IPS DF 19.7 (cell line): Measurements from ENCODE around the gene SERINC3.

ENCODE experiments used
- DNase-seq: peaks from one replicate; pipeline ENCODE4 v3.0.0-alpha.2; 2013; ENCODE audit warnings: low read depth, low spot score

Gene SERINC3

GRCh38 chr20:44465001-44465560 is 56.8 kb downstream of the SERINC3 start:
- no peak for DNase-seq

DNA sequence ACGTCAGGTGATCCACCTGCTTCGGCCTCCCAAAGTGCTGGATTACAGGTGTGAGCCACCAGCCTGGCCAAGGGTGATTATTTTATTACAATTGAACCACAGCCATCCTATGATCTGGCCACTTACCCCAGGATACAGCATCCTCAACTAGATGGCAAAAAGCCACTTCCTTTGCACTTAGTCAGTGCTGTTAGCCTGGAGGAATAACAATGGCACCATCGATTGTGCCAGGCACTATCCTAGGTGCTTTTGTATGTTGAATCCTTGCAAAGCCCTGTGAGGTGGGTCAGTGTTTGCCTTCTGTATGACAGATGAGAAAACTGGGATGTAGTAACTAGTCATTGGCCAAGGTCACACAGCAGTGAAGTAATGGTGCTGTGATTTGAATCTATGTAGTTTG is 57.4 kb downstream of the SERINC3 start:
- DNase-seq = no peak

DNA sequence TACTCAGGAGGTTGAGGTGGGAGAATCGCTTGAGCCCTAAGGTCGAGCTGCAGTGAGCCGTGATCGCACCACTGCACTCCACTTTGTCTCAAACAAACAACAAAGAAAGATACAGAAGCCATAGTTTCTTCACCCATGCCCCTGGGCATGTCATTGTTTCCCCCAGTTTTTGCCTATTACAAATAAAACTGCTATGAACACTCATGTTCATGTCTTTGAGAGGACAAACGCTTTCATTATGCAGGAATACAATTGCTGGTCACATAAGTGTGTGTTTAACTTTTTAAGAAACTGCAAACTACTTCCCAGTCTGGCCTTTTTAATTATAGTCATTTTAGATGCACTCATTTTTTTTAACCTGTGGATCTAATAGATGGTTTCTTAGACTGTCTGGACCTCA is 58.4 kb downstream of the SERINC3 start:
- no peak for DNase-seq

DNA sequence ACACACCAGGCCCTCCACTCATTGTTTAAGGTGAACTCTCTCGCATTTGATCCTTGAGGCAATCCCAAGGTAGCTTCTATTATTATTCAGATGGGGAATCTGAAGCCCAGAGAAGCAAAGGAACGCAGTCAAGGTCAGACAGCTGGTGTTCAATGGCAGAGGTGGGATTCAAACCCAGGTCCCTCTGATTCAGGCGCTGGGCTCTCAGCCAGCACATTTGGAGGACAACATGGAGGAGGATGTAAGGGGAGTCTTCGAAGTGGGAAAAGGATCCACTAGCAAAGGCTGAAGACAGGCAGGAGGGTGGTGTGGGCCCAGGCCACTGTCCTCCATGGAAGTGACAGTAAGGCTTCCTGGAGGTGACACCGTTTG is 60.1 kb downstream of the SERINC3 start:
- no peak for DNase-seq

- no peak for DNase-seq
These were observed 60.6 kb downstream of the SERINC3 start for GRCh38 chr20:44461142-44461802.

DNA sequence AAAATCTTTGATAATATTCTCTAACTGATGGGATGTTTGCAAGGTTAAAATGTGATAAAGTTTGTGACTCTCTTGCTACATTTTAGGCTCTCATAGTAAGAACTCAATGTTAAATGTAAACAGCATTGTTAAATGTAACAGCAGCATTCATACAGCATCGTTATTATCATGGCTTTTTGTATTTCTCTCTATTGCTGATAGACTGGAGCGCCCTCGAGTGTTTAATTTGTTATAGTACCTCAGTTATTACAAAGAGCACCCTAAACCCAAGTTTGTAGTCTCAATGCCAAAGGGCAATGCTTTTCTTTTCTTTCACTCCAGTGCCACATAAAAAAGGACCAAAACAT is 61.1 kb downstream of the SERINC3 start:
- no peak for DNase-seq

DNA sequence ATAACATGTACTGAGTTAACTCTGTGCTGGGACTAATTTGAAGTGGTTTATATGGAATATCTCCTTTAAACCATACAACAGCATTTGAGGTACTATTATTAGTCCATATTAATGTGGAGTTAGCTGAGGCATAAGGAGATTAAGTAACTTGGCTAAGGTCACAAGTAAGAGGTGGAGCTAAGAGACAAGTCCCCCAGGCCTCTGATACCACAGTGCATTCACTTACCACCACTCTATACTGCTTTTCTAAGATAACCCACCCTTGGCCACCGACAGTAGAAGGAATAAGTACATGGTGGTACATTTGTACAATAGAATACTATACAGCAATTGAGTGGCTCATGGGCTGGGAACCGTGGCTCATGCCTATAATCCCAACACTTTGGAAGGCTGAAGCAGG is 62.6 kb downstream of the SERINC3 start:
- no peak for DNase-seq

GRCh38 chr20:44457016-44457415 is 64.9 kb downstream of the SERINC3 start:
- DNase-seq = no peak

GRCh38 chr20:44456611-44457010 is 65.3 kb downstream of the SERINC3 start:
- DNase-seq = no peak

DNA sequence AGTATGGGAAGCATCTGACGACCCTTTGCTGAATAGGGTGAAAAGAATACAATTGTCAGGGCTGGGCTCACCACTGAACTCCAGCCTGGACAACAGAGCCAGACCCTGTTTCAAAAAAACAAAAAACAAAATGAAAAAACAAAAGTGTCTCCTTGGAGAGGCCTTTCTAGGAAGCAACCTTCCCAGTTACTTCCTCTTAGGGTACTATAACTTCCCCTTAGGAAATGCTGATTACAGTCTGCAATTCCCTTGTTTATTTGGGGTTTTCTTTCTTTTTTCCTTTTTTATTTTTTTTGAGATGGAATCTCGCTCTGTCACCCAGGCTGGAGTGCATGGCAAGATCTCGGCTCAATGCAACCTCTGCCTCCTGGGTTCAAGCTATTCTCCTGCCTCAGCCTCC is 66.7 kb downstream of the SERINC3 start:
- DNase-seq = no peak

DNA sequence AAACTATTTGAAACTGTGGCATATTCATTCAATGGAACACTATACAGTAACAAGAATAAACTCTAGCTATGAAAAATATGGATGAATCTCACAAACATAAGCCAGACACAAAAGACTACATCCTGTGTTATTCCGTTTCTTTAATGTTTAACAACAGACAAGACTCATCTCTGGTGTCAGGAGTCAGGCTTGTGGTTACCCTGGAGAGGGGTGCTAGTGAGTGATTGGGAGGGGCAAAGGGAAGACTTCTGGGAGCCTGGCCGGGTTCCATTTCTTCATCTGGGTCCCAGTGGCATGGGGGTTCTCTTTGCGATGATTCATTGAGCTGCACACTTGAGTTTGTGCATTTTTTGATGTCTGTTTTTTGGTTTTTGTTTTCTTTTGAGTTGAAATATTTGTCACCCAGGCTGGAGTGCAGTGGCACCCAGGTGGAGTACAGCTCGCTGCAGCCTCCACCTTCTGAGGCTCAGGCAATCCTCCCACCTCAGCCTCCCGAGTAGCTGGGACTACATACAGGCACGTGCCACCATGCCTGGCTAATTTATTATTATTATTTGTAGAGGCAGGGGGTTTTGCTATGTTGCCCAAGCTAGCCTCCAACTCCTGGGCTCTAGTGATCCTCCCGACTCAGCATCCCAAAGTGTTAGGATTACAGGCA is 67.4 kb downstream of the SERINC3 start:
- no peak for DNase-seq

DNA sequence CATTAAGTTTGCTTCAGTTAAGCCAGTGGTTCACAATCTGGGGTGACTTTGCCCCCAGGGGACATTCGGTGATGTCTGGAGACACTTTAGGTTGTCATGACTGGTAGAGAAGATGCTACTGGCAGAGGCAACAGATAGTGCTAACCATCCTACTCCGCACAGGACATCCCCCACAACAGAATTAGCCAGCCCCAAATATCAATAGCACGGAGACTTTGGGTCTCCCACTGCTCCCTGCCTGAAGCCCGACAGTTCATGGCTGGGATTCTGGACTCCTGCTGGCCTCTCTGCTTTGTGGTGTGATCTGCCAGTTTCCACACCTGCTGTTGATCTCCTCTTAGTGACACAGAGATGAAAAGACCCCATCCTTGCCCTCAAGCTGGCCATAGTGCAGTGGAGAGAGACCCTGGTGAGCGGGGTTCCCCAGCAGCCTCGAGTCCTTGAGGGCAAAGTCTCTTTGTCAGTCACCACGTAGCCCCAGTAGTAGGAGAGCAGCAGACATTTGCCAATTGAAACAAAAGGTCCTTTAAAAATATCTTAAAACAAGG is 70.9 kb downstream of the SERINC3 start:
- DNase-seq = no peak

GRCh38 chr20:44450281-44450889 is 71.5 kb downstream of the SERINC3 start:
- no peak for DNase-seq

- no peak for DNase-seq
These were observed 72.0 kb downstream of the SERINC3 start for GRCh38 chr20:44449864-44450263.

DNA sequence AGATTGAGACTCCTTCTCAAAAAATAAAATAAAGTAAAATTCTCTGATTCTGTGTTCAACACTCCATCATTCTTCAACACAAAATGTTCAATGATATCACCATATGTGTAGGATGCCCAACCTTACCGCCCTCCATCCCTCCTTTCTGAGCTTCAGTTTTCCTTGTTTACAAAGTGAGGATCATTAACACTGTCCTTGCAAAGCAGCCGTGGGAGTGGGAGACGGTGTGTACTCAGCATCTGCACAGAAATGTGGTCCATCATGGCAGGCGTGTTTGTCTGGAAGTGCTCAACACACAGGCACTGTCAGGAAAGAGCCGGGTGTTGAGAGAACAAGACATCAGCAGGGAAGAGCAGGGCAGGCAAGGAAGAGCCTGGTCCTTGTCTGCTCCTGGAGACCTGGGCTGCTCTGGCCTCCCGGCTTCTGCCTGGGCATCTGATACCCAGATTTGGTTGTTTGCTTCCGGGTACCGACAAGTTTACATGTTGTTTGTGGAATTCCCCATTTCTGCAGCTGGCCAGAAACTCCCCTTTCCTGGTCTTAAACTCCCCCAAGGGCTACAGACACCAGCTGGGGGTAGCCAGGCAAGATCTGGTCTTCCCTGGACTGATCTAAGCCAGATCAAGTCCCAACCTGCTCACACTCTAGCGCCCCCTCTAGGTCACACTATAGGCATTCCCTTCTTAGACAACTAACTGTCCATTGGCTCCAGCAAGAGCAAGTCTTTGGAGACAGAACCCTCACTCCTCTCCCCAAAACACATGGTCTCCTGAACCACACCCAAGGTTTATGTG is 72.9 kb downstream of the SERINC3 start:
- DNase-seq = peak; percentile 28

- DNase-seq = no peak
These were observed 73.9 kb downstream of the SERINC3 start for GRCh38 chr20:44447827-44448419.
